ENCODE results near the gene RMC1. TPM values are rescaled to one million over a fixed set of nuclear protein-coding genes. Genes with fewer than 3 reads are reported as not detected.

Gene RMC1
- total RNA-seq, 4 donors from 2014 or later, result 17.3 to 32.4 (median 18.3) TPM

GRCh38 chr18:23498117-23498516, 5.2 kb upstream of the RMC1 start:
- Histone ChIP-seq H3K27ac (no peak overlapping the region), H3K4me1 (peaks cover 0 to 20% (median 8%) of the 10 kb centered on the region in 4 donors), H3K4me3 (no peak overlapping the region), H3K36me3 (no peaks in the 10 kb centered on the region), H3K9me3 (no peaks in the 10 kb centered on the region), H3K27me3 (no peaks in the 10 kb centered on the region)
- no peak for TF ChIP-seq POLR2A (IDR thresholded peaks at IDR 0.05)
- TF ChIP-seq CTCF (IDR thresholded peaks at IDR 0.05), result no peak
- TF ChIP-seq EP300 (IDR thresholded peaks at IDR 0.05), result no peak
- WGBS, 2 donors, result 77 to 92% methylated on average over 2 of the region's 2 CpGs
- no peak for DNase-seq (ENCODE audit: low spot score in 2 of 2)

- TF ChIP-seq EP300 (IDR thresholded peaks at IDR 0.05) (no peak), POLR2A (IDR thresholded peaks at IDR 0.05) (no peak), CTCF (IDR thresholded peaks at IDR 0.05) (peak; percentile 49 to 71 (median 62))
- Histone ChIP-seq H3K36me3 (no peaks in the 10 kb centered on the region), H3K4me3 (no peak overlapping the region), H3K9me3 (no peaks in the 10 kb centered on the region), H3K4me1 (peaks cover 0 to 20% (median 8%) of the 10 kb centered on the region in 4 donors), H3K27ac (no peak overlapping the region), H3K27me3 (no peaks in the 10 kb centered on the region)
- peak; percentile 30 to 52 for DNase-seq (ENCODE audit: low spot score in 2 of 2)
- 25 to 36% methylated on average over 5 of the region's 5 CpGs for WGBS, 2 donors
Observed at GRCh38 chr18:23498877-23499276, 4.4 kb upstream of the RMC1 start.

- no peak overlapping the region for H3K27ac ChIP-seq
Observed at GRCh38 chr18:23499291-23499781, 4.0 kb upstream of the RMC1 start.

GRCh38 chr18:23501626-23502025, 1.7 kb upstream of the RMC1 start:
- Histone ChIP-seq H3K4me3 (no peak overlapping the region), H3K9me3 (no peaks in the 10 kb centered on the region), H3K27me3 (no peaks in the 10 kb centered on the region), H3K4me1 (peaks cover 0 to 44% (median 21%) of the 10 kb centered on the region in 4 donors), H3K27ac (no peak overlapping the region), H3K36me3 (no peaks in the 10 kb centered on the region)
- WGBS, 2 donors, result 83 to 88% methylated on average over 6 of the region's 6 CpGs
- TF ChIP-seq POLR2A (IDR thresholded peaks at IDR 0.05) (no peak), EP300 (IDR thresholded peaks at IDR 0.05) (no peak), CTCF (IDR thresholded peaks at IDR 0.05) (no peak)
- DNase-seq (ENCODE audit: low spot score in 2 of 2), result no peak

More at GRCh38 chr18:23499291-23499781, 4.0 kb upstream of the RMC1 start:
- no peak overlapping the region for H3K4me3 ChIP-seq
- H3K36me3 ChIP-seq, result no peaks in the 10 kb centered on the region
- no peak for DNase-seq (ENCODE audit: low spot score in 2 of 2)
- whole genome bisulfite sequencing, 2 donors, result 58 to 69% methylated on average over 11 of the region's 11 CpGs
- H3K4me1 ChIP-seq, result peaks cover 0 to 23% (median 9%) of the 10 kb centered on the region in 4 donors
- H3K9me3 ChIP-seq, result no peaks in the 10 kb centered on the region
- H3K27me3 ChIP-seq, result no peaks in the 10 kb centered on the region
- TF ChIP-seq POLR2A (IDR thresholded peaks at IDR 0.05) (no peak), CTCF (IDR thresholded peaks at IDR 0.05) (no peak), EP300 (IDR thresholded peaks at IDR 0.05) (no peak)

- peaks cover 0 to 44% (median 21%) of the 10 kb centered on the region in 4 donors for H3K4me1 ChIP-seq
- no peak for DNase-seq (ENCODE audit: low spot score in 2 of 2)
- H3K27ac ChIP-seq, result peak overlapping the region; percentile 85 to 97 (median 94)
- no peaks in the 10 kb centered on the region for H3K27me3 ChIP-seq
- WGBS, 2 donors, result 14 to 25% methylated on average over 6 of the region's 6 CpGs
- no peaks in the 10 kb centered on the region for H3K9me3 ChIP-seq
- H3K4me3 ChIP-seq, result peak overlapping the region; percentile 66 to 95 (median 82)
- TF ChIP-seq CTCF (IDR thresholded peaks at IDR 0.05) (peak in 2 of 5 experiments; percentile 4 to 9), POLR2A (IDR thresholded peaks at IDR 0.05) (no peak), EP300 (IDR thresholded peaks at IDR 0.05) (no peak)
- no peaks in the 10 kb centered on the region for H3K36me3 ChIP-seq
Observed at GRCh38 chr18:23502516-23503037, 734 bp upstream of the RMC1 start.
